HG03064 (cell line): ENCODE results near the gene ZDHHC14.

Experiments used
- ATAC-seq: cut with Tn5 transposase; IDR thresholded peaks from one replicate; pipeline ENCODE4 v1.9.1; 2021; ENCODE audit warnings: low read depth; ENCODE audit not compliant: unreplicated experiment

Gene ZDHHC14

DNA sequence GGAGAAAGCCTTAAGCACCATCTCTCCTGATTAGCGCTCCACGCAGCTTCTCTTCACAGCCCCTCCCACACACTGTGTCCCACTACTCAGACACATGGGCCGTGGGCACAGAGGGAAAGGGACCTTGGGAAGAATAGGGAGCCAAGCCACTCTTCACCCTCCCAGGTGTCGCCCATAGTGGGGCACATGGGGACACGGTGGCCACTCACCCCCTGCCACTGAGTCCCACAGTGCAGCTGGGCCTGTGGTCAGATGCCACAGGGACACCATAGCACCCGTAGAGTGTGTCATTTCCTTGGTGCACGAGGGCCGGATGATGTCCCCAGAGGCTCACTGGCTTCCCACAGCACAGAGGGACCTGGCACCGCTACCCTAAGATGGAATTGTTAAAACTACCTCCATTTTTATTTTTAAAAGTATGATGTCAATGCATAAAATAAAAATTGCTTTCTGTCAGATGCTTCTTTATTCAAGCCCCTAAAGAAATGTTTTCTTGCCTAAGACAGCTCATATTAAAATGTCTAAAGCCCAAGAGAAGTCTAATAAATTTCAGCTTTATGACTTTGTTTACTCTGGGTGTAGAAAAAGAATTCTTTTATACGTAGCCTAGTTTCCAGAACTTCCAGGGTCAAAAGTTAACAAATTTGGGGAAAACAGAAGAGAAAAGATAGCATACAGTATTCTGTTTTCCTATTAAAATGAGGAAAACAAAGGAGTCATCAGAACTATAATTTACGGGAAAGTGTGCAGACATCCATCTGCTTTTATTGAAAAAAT lies 251.0 kb downstream of the ZDHHC14 start:
- ATAC-seq: no peak

DNA sequence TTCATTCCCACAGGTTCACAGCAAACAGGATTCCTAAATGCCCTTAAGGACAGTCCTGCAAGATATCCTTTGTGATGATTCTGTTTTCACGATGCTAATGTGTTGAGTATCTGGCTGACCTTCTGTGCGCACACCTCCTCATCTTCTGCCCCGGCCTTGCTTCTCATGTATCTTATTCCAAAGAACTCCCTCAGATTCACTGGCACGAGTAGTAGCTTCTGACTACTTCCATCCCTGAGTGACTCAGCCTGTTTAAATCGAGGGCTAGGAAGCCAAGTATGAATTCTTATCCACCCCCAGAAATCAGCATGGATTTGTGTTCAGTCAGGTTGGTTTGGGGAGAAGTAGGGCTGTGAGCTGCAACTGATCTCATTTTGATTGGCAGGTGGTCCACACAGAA lies 251.8 kb downstream of the ZDHHC14 start:
- no peak for ATAC-seq

DNA sequence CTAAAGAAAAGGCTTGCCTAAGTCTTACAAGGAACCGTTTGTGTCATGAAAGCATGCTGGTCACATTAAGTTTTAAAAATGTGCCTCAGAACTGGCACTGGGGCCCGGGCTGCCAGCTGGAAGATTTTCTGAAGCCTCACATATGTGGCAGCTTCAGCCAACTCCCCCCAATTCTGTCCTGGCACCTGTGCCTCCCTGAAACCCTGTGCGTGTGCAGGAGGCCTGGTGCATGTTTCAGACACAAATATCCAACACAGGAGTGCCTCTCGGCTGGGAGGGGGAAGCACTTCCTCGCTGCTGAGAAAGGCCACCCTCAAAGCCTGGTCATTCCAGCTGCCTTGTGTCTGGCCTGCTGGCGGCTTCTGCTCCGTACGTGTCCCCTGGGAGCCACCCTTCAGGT lies 253.6 kb downstream of the ZDHHC14 start:
- ATAC-seq: no peak

DNA sequence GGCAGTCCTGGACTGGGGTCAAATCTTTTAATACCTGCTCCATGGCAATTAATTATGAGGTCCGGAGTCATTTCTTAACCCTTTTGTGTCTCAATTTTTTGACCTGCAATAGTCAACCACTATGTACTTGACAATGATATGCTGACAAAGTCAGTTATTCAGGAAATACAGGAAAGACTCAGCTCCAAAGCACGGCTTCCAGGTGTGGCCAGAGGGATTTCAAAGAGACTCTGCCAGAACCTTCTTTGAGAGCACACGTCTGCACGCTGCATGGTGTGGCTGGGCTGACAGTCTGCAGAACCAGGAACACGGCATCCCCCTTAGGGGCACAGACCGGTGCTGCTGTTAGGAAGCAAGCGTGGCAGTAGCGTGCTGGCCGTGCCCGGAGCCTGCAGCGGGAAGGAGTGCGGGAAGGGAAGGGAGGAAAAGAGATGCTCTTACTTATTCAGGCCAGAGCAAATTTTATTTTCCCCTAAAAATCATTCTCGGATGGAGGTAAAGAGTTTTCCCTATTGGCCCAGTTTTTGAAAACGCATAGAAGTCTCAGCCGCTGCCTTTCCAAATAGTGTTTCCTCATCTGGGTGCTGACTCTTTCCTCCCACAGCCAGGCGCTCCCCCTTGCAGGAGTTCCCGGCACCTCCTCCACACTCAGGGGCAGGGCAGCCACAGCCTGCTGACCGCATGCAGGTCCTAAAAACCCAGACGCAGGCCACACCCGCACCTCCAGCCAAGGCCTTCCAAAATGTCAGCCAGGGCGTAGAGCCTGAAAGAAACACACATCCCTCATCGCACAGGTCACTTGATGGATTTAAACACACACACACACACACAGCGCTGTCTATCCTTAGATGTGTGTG lies 254.6 kb downstream of the ZDHHC14 start:
- no peak for ATAC-seq

DNA sequence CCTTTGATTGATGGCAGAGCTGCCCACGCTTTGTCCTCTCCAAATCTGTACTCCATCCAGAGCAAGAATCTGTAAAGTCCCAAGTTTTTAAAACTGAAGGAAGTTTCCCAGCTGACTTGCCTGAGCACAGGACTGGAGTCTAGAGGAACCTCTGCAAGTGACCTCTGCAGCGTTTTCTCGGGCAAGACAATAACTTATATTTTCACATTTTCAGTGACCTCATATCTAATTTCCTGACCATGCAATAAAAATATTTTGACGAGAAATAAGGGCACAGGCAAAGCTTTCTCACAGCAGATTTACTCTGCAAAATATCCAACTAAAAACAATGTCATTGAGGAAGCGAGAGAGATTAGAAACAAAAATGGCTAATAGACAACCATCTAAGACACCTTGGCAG lies 256.5 kb downstream of the ZDHHC14 start:
- no peak for ATAC-seq

DNA sequence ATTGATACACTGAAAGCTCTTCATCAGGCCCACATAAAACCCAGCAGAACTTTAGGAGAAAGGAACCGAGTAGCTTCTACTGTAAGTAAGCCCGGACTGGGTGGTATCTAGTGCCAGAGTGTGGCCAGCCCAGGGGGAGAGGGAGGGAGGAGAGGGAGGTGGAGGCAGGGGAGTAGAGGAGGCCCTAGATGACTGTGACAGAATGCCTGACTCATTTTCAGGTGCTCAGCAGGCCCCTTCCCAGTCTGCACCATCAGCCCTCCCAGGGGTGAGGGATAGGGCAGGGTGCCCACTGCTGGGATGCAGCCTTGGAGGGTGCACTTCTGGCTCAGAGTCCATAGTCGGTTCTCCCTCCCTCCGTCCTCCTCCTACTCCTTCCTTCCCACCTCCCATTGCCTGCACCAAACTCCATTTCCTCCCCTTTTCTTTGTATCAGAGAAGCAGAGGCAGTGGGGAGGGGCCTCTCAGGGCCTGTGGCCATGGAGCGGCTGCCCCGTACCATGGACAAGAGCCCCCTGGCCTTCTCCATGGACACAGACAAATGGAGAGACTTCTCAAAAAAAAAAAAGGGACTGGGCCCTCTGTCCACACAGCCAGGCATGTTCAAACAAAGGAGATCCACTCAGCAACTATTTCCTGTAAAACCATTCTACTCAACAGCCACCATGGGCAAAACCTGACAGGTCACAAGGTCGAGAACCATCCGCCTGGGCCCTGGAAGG lies 257.1 kb downstream of the ZDHHC14 start:
- no peak for ATAC-seq

DNA sequence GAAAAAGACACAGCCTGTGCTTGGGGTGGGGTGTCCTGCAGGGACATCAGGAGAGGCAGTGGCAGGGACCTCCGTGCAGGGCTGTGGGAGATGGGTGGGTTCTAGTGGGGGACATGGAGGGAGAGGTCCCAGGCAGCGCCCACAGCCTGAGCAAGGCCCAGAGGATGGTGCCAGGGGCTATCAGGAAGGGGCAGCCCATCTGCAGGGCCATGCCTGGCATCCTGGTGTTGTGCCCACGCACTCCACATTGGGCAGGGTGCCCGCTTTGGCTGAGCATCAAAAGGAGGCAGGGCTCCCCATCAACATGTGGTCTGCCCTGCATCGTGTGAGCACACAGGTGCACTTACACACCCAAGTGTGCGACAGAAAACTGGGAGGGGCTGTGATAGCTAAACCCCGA lies 257.8 kb downstream of the ZDHHC14 start:
- ATAC-seq: no peak

DNA sequence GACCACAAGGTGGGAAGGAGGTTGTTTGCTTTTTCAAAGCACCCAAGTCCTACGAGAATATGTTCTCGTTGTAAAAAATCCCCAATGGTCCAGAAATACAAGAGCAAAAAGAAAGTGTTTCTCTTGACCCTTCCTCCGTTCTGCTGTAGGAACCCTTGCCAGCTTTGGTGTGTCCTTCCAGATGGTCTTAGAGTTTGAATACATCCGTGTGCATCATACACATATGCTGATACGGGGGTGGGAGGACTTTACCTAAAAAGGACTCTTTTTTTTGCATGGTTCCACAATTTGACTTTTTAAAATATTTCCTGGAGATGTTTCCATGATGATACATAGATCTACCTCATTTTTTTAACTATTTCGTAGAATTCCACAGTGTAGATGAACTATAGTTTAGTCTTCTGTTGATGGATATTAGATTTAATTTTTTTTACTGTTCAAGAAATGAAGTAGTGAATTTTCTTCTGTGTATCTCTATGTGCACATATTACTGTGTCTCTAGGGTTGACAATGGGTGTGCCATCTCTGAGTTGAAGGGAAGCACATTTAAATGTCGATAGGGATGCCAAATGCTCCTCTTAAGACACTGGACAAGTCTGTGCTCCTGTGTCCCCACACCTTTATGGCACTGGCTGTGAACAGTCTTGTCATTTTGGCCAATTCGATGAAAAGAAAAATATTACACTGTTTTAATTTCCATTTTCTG lies 259.9 kb downstream of the ZDHHC14 start:
- no peak for ATAC-seq

DNA sequence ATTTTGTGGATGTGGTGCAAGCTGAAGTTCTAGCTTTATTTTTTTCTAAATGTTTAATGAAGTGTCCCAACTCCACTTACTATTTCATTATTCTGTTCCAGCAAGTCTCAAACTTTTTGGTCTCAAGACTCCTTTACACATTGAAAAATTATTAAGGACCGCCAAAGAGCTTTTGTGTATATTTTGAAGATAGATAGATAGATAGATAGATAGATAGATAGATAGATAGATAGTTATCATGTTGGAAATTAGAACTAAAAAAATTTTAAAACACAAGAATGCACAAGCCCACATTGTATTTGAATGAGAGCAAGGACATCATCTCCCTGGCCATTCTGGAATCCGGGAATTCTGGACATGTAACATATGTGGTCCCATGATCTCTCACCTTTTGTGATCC lies 260.8 kb downstream of the ZDHHC14 start:
- ATAC-seq: no peak

DNA sequence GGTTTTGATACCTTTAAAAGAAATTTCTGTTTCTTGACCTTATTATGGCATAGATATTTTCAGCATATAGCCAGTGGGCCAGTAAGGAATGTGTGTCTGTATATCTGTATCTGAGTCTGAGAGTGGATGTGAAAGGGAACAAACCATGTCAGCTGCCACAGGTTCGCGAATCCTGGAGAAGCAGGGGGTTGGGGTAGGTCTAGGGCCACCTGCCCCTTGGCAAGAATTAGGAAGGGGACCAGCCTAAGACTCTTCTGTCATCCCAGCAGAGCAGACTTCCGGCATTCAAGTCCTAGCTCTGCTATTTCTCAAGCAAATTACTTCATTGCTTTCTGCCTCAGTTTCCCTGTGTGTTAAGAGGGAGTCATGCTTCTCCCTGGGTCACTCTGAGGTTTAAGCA lies 261.7 kb downstream of the ZDHHC14 start:
- no peak for ATAC-seq

DNA sequence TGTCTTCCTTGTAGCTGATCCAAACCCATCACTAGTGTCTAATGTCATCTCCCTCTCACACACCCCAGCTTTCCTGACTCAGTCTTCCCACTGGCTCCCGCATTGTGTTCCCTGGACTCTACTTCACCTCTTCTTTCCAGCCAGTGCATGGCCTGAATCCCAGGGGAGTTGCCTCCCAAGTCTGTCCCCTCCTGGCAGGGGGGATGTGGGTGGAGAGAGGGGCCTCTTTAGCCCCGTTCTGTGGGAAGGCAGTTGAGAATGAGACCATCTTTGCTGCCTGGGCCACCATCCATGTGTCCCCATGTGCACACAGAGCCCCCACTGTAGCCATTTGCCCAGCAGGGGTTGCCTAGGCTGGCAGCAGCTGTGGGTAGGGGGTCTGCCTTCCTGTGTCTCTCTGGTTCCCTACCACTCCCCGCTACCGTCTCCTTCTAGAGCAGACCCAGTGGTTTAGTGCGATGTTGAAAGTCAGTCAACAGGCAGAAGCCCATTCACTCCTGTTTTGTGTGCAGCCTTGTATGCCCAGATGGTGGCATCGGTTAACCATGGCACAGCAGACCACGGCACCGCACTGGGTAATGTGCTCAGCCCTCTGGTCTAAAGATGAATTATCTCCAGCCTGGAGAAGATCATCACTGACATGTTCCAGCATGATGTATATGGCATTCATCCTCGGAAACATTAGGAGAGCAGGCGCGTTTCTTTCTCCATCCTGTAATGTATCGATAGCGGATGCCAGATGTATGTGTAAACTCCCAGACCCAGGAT lies 263.2 kb downstream of the ZDHHC14 start:
- no peak for ATAC-seq

DNA sequence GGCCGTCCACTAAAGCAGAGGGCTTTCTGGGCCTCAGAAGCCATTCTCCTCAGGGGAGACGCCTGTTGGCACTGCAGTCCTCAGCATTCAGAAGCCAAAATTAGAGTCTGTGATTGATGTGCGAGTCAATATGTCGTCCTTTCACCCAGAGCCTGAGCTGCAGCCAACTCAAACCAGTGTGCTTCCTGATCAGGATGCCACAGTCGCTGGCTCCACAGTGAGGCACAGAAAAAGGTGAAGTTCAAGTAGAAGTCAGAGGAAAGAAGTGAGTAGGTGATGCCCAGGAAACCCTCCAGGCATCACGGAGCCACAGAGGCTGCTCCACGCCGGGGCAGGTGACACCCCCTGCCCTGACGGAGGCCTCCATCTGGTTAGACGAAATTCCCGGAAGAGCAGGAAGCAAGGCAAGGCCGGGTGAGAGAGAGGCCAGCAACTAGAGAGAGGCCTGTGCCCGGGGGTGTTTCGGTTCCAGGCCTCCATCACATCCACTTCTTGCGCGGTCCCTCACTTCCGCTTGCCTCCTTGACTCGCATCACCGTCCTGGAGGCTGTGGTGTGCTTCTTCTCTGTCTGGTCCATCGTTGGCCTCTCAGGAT lies 264.3 kb downstream of the ZDHHC14 start:
- no peak for ATAC-seq

DNA sequence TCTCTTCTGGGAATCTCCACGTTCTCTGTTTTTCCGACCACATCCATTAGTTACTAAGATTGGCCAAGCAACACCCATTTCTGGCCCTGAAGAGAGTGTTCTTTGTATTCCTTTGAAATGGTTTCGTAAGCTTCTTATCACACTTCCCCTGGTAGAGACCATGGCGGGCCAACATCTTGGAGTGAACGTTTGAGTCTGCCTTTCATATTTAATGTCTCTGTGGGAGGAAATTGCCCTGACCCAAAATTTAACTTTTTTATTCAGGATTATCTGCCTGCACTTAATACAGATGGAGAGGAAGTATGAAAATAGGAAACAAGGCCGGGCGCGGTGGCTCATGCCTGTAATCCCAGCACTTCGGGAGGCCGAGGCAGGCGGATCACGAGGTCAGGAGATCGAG lies 265.0 kb downstream of the ZDHHC14 start:
- ATAC-seq: no peak

DNA sequence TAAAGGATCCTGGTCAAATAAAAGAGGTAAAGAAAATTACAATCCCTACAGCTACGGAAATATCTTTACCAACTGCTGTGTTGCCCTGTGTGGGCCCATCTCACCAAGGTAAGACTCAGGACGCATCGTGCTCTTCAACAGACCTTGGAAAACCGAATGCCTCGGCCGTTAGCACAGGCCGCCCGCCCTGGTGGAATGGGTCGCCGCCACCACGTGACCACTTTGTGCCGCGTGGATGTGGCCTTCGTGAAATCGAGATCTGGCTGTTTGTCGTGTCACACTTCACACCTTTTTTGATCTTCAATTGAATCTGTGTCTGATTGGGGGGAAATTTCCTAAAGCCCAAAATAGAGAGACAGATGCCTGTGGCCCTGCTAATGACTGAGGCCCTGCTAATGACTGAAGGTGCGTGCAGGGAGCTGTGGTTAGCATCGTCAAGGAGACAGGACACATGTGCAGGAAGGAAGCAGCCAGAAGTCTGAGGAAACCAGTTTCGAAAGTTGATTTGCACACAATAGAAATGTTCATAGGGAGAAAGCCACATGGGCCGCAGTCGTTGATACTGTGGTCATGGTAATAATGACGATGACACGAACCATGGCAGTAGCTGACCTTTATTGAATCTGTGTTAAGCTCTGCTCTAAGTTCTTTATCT lies 266.4 kb downstream of the ZDHHC14 start:
- ATAC-seq: no peak

DNA sequence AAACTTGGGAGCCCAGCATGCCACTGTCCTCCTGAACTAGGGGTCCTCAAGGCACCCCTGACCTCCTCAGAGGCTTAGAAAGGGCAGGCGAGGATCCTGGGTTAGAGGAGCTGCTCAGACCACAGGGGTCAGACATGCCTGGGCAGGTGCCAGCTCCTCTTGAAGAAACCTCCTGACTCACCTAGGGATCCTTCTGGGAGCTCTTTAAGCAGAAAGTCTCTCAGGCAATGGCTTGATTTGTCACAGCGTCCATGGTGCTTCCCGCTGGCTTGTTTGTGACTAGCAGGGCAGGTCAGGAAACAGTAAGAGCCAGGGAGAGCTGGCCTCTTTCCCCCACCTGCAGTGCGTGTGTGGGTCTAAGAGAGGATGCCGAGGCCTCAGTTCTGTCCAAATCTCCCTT lies 267.6 kb downstream of the ZDHHC14 start:
- ATAC-seq: no peak

DNA sequence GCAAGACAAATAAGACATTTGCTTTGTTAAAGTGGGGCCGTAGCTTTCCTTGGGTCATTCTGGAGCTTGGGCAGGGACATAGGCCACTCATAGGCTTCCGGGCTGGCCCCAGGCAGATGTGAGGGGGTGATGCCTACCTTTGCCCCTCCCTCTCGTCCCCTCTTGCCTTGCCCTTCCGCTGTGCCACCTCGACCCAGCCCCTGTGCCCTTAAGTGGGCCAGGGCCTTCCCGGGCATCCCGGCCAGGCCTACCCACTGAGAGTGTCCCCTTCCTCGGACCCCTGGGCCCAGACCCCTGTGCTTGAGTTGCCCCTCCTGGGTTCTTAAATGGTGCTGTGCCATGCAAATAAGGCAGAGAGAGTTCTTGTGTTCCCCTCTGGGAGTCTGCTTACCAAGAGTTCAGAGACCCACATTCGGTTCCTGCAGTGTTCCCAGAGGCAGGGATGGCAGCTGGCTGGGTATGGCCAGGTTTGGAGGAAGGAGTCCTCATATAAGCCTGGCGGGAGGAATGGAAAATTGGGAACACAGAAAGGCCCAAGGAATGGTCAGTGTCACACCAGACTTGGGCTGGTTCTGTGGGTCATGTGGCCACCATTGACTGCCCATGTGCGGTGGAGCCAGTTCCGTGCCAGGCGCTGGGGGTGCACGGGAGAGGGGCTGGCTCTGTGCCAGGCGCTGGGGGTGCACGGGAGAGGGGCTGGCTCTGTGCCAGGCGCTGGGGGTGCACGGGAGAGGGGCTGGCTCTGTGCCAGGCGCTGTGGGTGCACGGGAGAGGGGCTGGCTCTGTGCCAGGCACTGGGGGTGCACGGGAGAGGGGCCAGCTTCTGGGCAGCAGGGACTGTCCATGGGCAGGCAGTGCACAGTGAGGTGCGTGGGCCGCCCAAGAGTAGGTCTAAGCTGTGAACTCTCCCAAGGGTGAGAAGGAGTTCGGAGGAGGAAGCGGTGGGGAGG lies 268.6 kb downstream of the ZDHHC14 start:
- no peak for ATAC-seq

DNA sequence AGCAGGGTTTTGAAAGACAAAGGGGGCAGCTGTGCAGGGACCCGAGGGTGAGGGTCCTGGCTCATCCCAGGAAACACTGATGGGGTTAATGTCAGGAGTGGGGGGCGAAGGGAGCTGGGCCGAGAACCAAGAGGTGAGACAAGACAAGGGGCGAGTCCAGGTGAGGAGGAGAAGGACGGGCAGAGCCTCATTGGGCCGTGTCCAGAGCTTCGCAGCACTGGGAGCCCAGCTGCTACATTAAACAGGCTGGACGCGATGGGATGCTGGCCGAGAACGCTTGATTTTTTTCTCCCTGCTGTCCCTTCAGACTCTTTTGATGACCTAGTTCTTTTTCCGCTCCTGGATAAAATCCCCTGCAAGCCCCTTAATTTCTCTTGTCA lies 269.3 kb downstream of the ZDHHC14 start:
- ATAC-seq: no peak

DNA sequence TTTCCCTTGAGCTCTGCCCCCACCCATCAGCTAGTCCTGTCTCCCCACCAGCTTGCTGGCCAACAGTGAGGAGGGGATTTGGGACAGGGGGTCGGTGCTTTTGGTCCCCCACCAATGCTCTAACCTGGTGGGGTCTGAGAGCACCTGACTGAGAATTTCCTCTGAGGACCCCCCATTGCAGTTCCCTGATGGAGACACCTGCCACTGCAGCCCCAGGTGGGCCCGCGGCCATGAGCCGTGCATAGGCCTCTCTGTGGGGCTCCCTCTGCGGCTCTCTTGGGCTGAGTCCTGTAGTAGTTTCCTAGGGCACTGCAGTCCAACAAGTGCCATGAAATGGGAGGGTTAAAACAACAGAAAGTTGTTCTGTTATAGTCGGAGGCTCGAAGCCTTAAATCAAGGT lies 269.8 kb downstream of the ZDHHC14 start:
- ATAC-seq: no peak
